Mucosa of descending colon (tissue), 3 donors: ENCODE data around the gene NDUFB2. TPM values are rescaled to one million over a fixed set of nuclear protein-coding genes. Genes with fewer than 3 reads are reported as not detected.
A peak's percentile ranks its signal among the peaks of the same experiment; 100 is the strongest.

Experiments used
- ATAC-seq: fragments of 200-7000 bp; cut with Tn5 transposase; one replicate; pipeline ENCODE4 v1.9.1; 2020; ENCODE audit warnings: mild to moderate bottlenecking, moderate library complexity
- DNase-seq, 3 donors: peaks; one replicate each; pipeline ENCODE4 v3.0.0-alpha.2; 2020
- H3K36me3 ChIP-seq: fragments of 200-600 bp; one replicate; pipeline ENCODE4 v1.8.0; 2021; ENCODE audit warnings: low read depth, mild to moderate bottlenecking
- H3K4me1 ChIP-seq: fragments of 200-600 bp; one replicate; pipeline ENCODE4 v1.8.0; 2021; ENCODE audit warnings: low read depth, mild to moderate bottlenecking
- H3K4me3 ChIP-seq: fragments of 200-600 bp; one replicate; pipeline ENCODE4 v1.8.0; 2021; ENCODE audit warnings: mild to moderate bottlenecking
- H3K9me3 ChIP-seq: fragments of 200-600 bp; one replicate; pipeline ENCODE4 v1.8.0; 2021; ENCODE audit warnings: mild to moderate bottlenecking
- intact Hi-C, 2 donors: fragments of 100-400 bp; cut with DNase I in 1 of 2; cut with micrococcal nuclease in 1 of 2; formaldehyde crosslinking; loops; one replicate each; pipeline versions ENCODE4 v1.11.0 to v1.11.1; 2022; cut with DNase I, micrococcal nuclease
- total RNA-seq, 3 donors: library from RNA; stranded (reverse); fragmentation: NEBNext Ultra II Directional in 2 of 3; extraction: Animal tissue kit (Norgen Biotek cat#: 25700) in 2 of 3; gene quantifications; one replicate each; pipeline versions ENCODE4 v1.2.1 to v1.2.4, GENCODE V29; 2021 to 2023
- TF ChIP-seq, protein P1 (sequence below): fragments of 200-600 bp; IDR thresholded peaks from one replicate; pipeline ENCODE4 v1.8.0; 2022; ENCODE audit warnings: antibody characterized with exemption, mild to moderate bottlenecking
- donor health status: DM: no; HTN: no; CAD: no; lungs with moderate emphysema.
- donor health status: DM: no; HTN: no; CAD: no.
- donor health status: DM: no; HTN: yes; CAD: no.

The NDUFB2 gene
- total RNA-seq, 3 donors from 2014 or later = 209 to 226 (median 210) TPM

DNA sequence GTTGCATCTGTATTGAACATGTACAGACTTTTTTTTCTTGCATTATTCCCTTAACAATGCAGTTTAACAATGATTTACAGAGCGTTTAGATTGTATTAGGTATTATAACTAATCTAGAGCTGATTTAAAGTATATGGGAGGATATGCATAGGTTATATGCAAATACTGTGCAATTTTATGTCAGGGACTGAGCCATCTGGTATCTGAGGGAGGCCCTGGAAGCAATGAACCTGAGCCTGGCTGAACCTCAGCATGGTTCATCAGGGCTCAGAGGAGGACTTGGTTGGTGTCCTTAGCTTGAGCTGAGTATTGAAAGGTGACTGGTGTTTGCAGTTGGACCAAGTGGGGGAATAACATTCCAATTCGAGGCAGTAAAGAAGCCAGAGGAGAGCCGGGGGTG, 19.0 kb upstream of the NDUFB2 start:
- DNase-seq (no peak), ATAC-seq (no peak)
- Histone ChIP-seq H3K4me3 (no peak overlapping the region), H3K4me1 (peaks cover 18% of the 10 kb centered on the region), H3K36me3 (no peaks in the 10 kb centered on the region), H3K9me3 (no peaks in the 10 kb centered on the region)
- TF ChIP-seq, protein P1, sequence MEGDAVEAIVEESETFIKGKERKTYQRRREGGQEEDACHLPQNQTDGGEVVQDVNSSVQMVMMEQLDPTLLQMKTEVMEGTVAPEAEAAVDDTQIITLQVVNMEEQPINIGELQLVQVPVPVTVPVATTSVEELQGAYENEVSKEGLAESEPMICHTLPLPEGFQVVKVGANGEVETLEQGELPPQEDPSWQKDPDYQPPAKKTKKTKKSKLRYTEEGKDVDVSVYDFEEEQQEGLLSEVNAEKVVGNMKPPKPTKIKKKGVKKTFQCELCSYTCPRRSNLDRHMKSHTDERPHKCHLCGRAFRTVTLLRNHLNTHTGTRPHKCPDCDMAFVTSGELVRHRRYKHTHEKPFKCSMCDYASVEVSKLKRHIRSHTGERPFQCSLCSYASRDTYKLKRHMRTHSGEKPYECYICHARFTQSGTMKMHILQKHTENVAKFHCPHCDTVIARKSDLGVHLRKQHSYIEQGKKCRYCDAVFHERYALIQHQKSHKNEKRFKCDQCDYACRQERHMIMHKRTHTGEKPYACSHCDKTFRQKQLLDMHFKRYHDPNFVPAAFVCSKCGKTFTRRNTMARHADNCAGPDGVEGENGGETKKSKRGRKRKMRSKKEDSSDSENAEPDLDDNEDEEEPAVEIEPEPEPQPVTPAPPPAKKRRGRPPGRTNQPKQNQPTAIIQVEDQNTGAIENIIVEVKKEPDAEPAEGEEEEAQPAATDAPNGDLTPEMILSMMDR = no peak
- intact Hi-C loops = no loop called here

DNA sequence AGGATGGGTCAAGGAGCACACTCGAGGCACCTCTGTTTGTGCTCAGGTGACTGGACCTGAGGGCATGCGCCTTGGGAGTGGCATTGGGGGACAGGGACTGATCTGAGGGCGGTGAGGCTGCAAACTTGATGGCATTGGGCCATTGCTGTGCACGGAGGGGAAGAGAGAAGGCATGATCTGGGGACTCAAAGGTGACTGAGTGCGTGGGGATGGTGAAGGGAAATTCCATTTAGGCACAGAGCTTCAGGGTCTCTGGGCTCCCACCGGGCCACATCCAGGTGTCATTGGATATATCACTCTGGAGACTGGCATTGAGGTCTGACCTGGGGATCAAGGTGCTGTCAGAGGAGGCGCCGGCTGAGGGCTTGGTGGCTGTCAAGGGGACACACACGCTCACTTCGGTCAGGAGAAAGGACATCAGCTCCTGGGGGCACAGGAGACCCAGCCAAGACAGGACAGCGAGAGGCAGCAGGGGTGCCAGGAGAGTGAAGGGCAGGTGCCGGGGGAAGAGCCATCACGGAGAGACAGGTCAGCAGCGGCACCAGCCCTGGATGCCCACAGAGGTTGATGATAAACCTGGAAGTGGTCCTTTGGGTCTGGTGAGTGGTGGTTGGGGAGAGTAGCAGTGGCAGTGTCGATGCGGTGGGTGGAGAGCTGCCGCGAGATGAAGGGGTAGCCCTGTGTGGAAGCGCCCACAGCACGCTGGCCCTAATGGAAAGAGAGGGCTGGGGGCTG, 18.3 kb upstream of the NDUFB2 start:
- ATAC-seq = no peak
- no peaks in the 10 kb centered on the region for H3K36me3 ChIP-seq

DNA sequence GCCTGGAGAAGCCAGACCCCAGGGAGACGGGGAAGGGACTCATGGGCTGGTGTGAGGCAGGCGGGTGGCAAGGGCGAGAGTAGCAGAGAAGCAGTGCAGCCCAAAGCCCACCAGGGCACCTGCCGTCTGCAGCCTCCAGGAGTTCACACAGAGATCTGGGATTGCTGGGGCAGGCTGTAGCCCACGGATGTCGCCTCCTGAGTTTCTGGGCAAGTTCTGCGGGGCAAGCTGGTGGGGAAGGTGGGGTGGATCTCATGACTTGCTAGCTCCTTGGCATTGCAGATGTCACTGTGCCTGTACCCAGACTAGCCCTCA, 17.7 kb upstream of the NDUFB2 start:
- DNase-seq (peak in 1 of 3 donors; percentile 16), ATAC-seq (no peak)
- peaks cover 15% of the 10 kb centered on the region for H3K4me1 ChIP-seq
- TF ChIP-seq, protein P1 = no peak
- H3K4me3 ChIP-seq = no peak overlapping the region
- no peaks in the 10 kb centered on the region for H3K9me3 ChIP-seq
- intact Hi-C loops = no loop called here
- H3K36me3 ChIP-seq = no peaks in the 10 kb centered on the region

More for the DNA sequence above, 18.3 kb upstream of the NDUFB2 start:
- intact Hi-C loops = no loop called here
- peak in 1 of 3 donors; percentile 20 for DNase-seq
- TF ChIP-seq, protein P1 = no peak
- Histone ChIP-seq H3K9me3 (no peaks in the 10 kb centered on the region), H3K4me1 (peaks cover 18% of the 10 kb centered on the region), H3K4me3 (no peak overlapping the region)

DNA sequence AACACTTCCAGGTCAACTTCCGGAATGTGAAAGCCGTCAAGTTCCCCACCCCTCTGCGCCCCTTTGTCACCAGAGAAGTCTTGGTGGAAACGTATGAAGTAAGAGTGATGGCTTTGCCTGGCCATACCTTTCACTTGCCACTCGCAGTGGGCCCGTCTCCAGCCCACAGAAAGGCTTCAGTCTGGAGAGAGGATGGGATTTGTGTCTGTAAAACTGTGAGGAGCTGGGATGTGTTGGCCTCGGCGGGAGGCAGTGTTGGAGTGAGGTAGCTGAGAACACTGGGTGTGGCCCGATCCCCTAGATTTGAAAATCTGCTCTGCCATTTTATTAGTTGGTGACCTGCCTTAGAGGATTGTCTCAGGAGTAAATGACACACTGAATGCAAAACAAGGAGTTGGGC, 17.3 kb upstream of the NDUFB2 start:
- peak in 1 of 3 donors; percentile 4 for DNase-seq
- TF ChIP-seq, protein P1 = no peak
- intact Hi-C loops = no loop called here
- no peak for ATAC-seq
- H3K9me3 ChIP-seq = no peaks in the 10 kb centered on the region
- H3K4me1 ChIP-seq = peaks cover 11% of the 10 kb centered on the region
- H3K36me3 ChIP-seq = no peaks in the 10 kb centered on the region
- no peak overlapping the region for H3K4me3 ChIP-seq

DNA sequence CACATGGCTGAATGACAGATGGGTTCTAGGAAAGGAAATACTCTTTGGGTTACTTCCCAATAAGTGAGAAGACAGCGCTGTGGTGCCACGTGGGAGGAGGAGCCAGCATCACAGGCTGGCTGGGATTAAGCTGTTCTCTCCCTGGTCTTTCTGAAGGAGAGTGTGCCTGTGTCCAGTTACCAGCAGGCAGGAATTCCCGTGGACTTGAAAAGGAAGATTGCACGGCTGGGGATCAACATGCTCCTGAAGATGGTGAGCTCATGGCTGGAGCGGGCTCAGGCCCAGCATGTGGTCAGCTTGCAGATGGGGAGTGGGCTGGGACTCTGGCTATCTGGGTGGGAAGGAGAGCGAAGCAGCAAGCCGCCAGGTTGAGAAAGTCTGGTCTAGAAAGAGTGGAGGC, 15.6 kb upstream of the NDUFB2 start:
- no peaks in the 10 kb centered on the region for H3K9me3 ChIP-seq
- no peaks in the 10 kb centered on the region for H3K36me3 ChIP-seq
- TF ChIP-seq, protein P1 = no peak
- no peak for DNase-seq
- no peak for ATAC-seq
- no peaks in the 10 kb centered on the region for H3K4me1 ChIP-seq
- intact Hi-C loops = no loop called here
- no peak overlapping the region for H3K4me3 ChIP-seq

DNA sequence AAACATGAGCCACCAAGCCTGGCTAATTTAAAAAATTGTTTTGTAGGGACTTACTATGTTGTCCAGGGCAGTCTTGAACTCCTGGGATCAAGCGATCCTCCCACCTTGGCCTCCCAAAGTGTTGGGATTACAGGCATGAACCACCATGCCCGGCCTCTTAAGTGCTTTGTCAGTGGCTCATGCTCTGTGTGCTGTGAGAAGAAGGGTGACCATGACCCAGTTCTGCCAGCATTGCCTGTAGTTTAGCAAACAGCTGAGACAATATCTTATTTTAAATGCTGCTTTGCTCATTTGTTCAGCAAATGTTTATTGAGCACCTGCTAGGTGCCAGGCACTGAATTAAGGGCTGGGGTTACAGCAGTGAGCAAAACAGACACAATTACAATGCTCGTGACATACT, 14.7 kb upstream of the NDUFB2 start:
- no peak overlapping the region for H3K4me3 ChIP-seq
- no peak for DNase-seq
- H3K36me3 ChIP-seq = no peaks in the 10 kb centered on the region
- ATAC-seq = no peak
- H3K9me3 ChIP-seq = no peaks in the 10 kb centered on the region
- H3K4me1 ChIP-seq = no peaks in the 10 kb centered on the region
- intact Hi-C loops = no loop called here
- TF ChIP-seq, protein P1 = no peak
